ENCODE results near the gene FAM168A. TPM values are rescaled to one million over a fixed set of nuclear protein-coding genes. Genes with fewer than 3 reads are reported as not detected.

FAM168A gene
- total and polyA plus RNA-seq, 10 of the 15 experiments (the other 5 are each of a cell fraction or from before 2014, with no cell fraction given): 1.7 to 20.0 (median 10.0) TPM

- Histone ChIP-seq H3K4me2 (ENCODE audit: control insufficient read depth, insufficient read depth) (no peak overlapping the region), H3K9me3 (replicated peaks; ENCODE audit: control insufficient read depth, insufficient read depth, low read length) (no peaks in the 10 kb centered on the region), H2AFZ (ENCODE audit: control insufficient read depth, low read depth, low read length) (peak overlapping the region; percentile 57; the same call in 1 of the 2 replicates), H3K27ac (ENCODE audit: control insufficient read depth, insufficient read depth) (no peak overlapping the region), H3K79me2 (ENCODE audit: control insufficient read depth, insufficient read depth, low read length) (no peaks in the 10 kb centered on the region), H3K36me3 (ENCODE audit: control insufficient read depth in 2 of 2, insufficient read depth in 2 of 2, low read length in 1 of 2) (peaks cover 0 to 4% of the 10 kb centered on the region in 2 experiments; a peak in 1 of 4 replicates), H3K4me1 (ENCODE audit: control insufficient read depth, insufficient read depth, low read length) (peaks cover 13% of the 10 kb centered on the region), H3K27me3 (replicated peaks in 1 of 2; ENCODE audit: control insufficient read depth in 2 of 2, insufficient read depth in 2 of 2, low read length in 1 of 2) (no peaks in the 10 kb centered on the region), H3K4me3 (no peak overlapping the region), H4K20me1 (ENCODE audit: control insufficient read depth, insufficient read depth) (no peaks in the 10 kb centered on the region), H3K9ac (ENCODE audit: control insufficient read depth, insufficient read depth, low read length) (no peak overlapping the region)
- intact Hi-C loops (cut with micrococcal nuclease; ENCODE audit: unreplicated experiment): no loop called here
- in situ Hi-C loops (cut with MboI): no loop called here
- POLR2A ChIA-PET: interaction anchor here (0.5 kb wide), 1 partner anchor 277 kb away, joined by 3 read pairs; no protein-coding TSS in a partner anchor
- FAIRE-seq: no peak
- 81% methylated on average over 6 of the region's 6 CpGs for WGBS (ENCODE audit: insufficient coverage, insufficient replicate concordance, low lambda C conversion rate, missing lambda C conversion rate)
- SMC1A ChIA-PET (ENCODE audit: uncharacterized antibody, unreplicated experiment): no interaction called here
- no peak for DNase-seq (ENCODE audit: low read depth, low spot score)
- no peak for ATAC-seq
- CTCF ChIA-PET: interaction anchor here (1.0 to 5.7 kb wide), 5 partner anchors 10 to 32 kb away, joined by 3 to 37 read pairs (median 4); no protein-coding TSS in a partner anchor
- no TSS peak for BruUV-seq (replicated peaks)
- no peak for TF ChIP-seq NRF1 (conservative IDR thresholded peaks at IDR 0.05; ENCODE audit: low read depth, low read length)
- TF ChIP-seq BHLHE40 (IDR thresholded peaks at IDR 0.05; ENCODE audit: borderline replicate concordance in 1 of 2, low read depth in 2 of 2, low read length in 1 of 2): no peak
- no peak for TF ChIP-seq RELB (IDR thresholded peaks at IDR 0.05; ENCODE audit: low read depth)
- TF ChIP-seq STAT3 (IDR thresholded peaks at IDR 0.05; ENCODE audit: low read depth, low read length): no peak
- no peak for TF ChIP-seq POLR2AphosphoS2 (IDR thresholded peaks at IDR 0.05; ENCODE audit: low read depth, low read length)
- no peak for TF ChIP-seq MAX (IDR thresholded peaks at IDR 0.05; ENCODE audit: low read depth, low read length)
- TF ChIP-seq SP1 (IDR thresholded peaks at IDR 0.05; ENCODE audit: low read depth, low read length): no peak
- RAD21 ChIA-PET (ENCODE audit: unreplicated experiment): interaction anchor here (2.0 kb wide), 1 partner anchor 27 kb away, joined by 5 read pairs; no protein-coding TSS in a partner anchor
Measured at GRCh38 chr11:73366953-73367352, 231.0 kb downstream of the FAM168A start.
